D721Med (cell line): ENCODE measurements around the gene SEC14L5.

Source experiments
- DNase-seq: peaks from one replicate; pipeline ENCODE4 v3.0.0; 2011; ENCODE audit warnings: low spot score; ENCODE audit not compliant: insufficient read length
- FAIRE-seq: peaks from 2 replicates; lab custom pipeline; 2011; peaks lifted over from hg19 to GRCh38; lab: Jason Lieb, UNC
- TF ChIP-seq, protein P1 (sequence below): IDR thresholded peaks from 2 replicates; pipeline ENCODE4 v1.5.1; 2012; ENCODE audit warnings: mild to moderate bottlenecking, control low read depth; ENCODE audit not compliant: insufficient read depth; ENCODE audit errors: missing control alignments

The SEC14L5 gene

DNA sequence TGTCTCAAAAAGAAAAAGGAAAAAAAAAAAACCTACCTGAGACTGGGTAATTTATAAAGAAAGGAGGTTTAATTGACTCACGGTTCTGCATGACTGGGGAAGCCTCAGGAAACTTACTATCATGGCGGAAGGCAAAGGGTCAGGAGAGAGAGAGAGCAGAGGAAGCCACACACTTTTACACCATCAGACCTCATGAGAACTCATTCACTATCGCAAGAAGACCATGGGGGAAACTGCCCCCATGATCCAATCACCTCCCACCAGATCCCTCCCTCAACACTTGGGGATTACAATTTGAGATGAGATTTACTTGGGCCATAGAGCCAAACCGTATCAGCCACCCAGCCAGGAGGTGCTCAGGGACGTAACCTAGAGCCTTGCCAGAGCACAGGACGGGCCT is 54.8 kb downstream of the SEC14L5 start:
- TF ChIP-seq, protein P1, sequence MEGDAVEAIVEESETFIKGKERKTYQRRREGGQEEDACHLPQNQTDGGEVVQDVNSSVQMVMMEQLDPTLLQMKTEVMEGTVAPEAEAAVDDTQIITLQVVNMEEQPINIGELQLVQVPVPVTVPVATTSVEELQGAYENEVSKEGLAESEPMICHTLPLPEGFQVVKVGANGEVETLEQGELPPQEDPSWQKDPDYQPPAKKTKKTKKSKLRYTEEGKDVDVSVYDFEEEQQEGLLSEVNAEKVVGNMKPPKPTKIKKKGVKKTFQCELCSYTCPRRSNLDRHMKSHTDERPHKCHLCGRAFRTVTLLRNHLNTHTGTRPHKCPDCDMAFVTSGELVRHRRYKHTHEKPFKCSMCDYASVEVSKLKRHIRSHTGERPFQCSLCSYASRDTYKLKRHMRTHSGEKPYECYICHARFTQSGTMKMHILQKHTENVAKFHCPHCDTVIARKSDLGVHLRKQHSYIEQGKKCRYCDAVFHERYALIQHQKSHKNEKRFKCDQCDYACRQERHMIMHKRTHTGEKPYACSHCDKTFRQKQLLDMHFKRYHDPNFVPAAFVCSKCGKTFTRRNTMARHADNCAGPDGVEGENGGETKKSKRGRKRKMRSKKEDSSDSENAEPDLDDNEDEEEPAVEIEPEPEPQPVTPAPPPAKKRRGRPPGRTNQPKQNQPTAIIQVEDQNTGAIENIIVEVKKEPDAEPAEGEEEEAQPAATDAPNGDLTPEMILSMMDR: no peak
- DNase-seq (no peak), FAIRE-seq (no peak)

DNA sequence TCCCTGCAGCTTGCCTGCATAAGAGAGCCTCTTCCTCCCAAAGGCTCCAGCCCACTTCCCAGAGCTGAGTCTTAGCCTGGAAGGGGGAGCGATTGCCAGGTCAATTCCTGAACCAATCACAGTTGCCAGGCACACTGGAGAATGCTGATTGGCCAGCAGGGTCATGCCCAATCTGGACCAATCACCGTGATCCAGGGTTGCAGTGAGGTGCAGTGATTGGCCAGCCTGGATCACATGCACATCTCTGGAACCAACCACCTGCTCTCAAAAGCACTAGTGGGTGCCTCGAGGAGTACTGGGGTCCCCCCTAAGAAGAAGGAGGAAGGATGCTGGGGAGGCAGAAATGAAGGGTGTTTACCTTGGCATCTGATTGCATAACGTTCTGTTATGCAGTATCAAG is 57.2 kb downstream of the SEC14L5 start:
- TF ChIP-seq, protein P1: no peak
- FAIRE-seq (no peak), DNase-seq (no peak)

DNA sequence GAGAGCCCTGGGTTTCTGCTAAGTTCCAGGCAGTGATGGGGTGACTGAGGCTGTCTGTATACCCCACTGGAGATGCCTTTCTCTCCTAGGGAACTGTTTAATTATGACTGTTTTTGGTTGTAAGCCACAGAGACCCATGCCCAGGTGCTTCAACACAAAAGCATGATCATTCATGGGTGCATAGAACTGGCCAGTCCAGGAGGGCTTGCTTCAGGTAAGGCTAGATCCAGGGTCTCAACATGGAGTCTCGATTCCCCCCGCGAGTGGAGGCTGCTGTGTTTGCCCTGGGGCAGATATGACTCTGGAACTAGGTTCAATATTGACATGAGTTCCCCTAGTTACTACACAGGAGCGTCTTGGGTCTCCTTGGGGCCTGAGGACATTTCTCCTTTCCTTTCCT is 57.8 kb downstream of the SEC14L5 start:
- DNase-seq: no peak
- no peak for FAIRE-seq

DNA sequence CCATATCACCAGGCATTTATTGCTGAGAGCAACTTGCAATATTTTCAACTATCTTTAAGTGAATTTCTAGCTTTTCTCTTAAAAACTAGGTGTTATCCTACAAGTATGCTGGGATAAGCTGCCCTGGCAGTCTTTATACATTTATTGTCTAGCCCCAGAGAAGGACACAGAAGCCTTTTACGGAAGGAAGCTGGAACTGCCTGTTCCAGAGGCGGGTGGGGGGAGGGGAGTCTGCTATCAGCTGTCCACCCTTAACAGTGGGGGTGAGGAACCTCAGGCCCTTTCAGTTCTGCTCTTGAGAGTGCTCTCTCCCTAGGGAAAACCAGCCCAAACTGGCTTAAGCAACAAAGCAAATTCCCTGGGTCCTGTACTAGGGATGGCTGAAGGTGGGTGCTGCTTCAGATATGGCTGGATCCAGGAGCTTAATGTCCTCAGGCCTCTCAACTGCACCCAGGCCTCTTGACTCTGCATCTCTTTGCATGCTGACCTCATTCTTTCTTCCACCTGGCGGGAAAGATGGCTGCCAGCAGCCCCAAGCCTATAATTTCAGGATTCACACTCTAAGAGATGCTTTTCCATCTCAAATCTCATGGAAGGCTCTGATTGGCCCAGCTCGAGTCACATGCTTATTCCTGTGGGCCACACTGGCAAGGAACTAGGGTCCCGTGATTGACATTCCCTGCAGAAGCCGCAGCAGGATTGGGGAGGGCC is 59.0 kb downstream of the SEC14L5 start:
- FAIRE-seq (no peak), DNase-seq (no peak)
- TF ChIP-seq, protein P1: no peak

More for the DNA sequence above, 57.8 kb downstream of the SEC14L5 start:
- TF ChIP-seq, protein P1: no peak

DNA sequence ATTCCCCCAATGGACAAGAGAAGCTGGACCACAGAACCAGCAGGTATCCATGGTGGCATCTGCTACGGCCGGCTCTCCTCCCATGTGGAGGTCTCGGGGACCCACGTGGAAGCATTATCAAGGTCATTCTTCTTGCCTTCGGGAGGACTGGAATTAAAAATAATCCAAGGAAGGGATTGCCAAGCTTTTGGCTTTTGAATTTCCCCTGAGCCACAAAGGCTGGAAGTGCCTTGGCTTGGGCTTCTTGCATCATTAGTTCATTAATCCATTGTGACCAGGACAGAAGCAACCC is 59.5 kb downstream of the SEC14L5 start:
- TF ChIP-seq, protein P1: no peak
- no peak for DNase-seq
- FAIRE-seq: no peak

DNA sequence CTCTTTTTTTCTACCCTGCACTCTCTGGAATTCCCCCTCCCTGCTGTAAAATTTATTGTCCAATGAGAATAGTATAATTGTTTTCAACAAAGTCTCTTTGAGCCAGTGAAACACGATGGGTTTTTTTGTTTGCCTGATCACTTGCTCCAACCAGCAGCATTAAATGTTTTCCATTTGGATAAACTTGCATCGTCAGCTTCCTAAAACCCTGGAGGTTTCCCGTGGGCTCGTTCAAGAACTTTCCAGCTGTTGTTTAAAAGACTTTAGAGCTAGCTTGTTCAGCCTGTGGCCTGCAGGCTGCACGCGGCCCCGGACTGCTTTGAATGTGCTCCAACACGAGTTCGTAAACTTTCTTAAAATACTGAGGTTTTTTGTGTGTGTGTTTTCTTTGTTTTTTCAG is 60.7 kb downstream of the SEC14L5 start:
- DNase-seq (no peak), FAIRE-seq (no peak)
- TF ChIP-seq, protein P1: no peak

DNA sequence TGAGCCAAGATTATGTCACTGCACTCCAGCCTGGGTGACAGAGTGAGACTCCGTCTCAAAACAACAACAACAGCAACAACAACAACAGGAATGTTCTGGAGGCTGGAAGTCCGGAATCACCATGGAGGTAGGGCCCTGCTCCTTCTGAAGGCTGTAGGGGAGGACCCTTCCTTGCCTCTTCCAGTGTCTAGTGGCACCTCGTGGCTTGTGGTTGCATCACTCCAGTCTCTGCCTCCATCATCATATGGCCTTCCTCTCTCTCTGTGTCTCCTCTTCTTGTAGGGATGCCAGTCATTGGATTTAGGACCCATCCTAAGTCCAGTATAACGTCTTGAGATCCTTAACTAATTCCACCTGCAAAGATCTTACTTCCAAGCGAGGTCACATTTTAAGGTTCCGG is 61.6 kb downstream of the SEC14L5 start:
- FAIRE-seq (no peak), DNase-seq (no peak)
- TF ChIP-seq, protein P1: no peak
